ENCODE measurements around the gene INSC. TPM values are rescaled to one million over a fixed set of nuclear protein-coding genes. Genes with fewer than 3 reads are reported as not detected.

INSC gene
- total RNA-seq, 4 donors from 2014 or later, result not detected

- no peak overlapping the region for H3K4me3 ChIP-seq
- peaks cover 11 to 25% (median 19%) of the 10 kb centered on the region in 3 donors for H3K27me3 ChIP-seq
- no peaks in the 10 kb centered on the region for H3K36me3 ChIP-seq
- no peaks in the 10 kb centered on the region for H3K9me3 ChIP-seq
- DNase-seq (no peak), ATAC-seq (no peak)
- intact Hi-C loops (cut with DNase I; ENCODE audit: low total_unique reads) (no loop called here), in situ Hi-C loops (cut with MboI; ENCODE audit: low sequenced_read_pairs in 4 of 4) (no loop called here)
- H3K27ac ChIP-seq, result no peak overlapping the region
- TF ChIP-seq CTCF (IDR thresholded peaks at IDR 0.05 in 4 of 5, conservative IDR thresholded peaks at IDR 0.05 in 1 of 5) (no peak), POLR2A (IDR thresholded peaks at IDR 0.05) (no peak)
- H3K4me1 ChIP-seq, result no peaks in the 10 kb centered on the region
Observed at GRCh38 chr11:15115686-15116085, 963 bp downstream of the INSC start.

GRCh38 chr11:15117751-15118150, 3.0 kb downstream of the INSC start:
- Histone ChIP-seq H3K9me3 (no peaks in the 10 kb centered on the region), H3K4me3 (no peak overlapping the region), H3K36me3 (no peaks in the 10 kb centered on the region), H3K4me1 (no peaks in the 10 kb centered on the region), H3K27ac (no peak overlapping the region), H3K27me3 (peaks cover 11 to 25% (median 19%) of the 10 kb centered on the region in 3 donors)
- TF ChIP-seq CTCF (IDR thresholded peaks at IDR 0.05 in 4 of 5, conservative IDR thresholded peaks at IDR 0.05 in 1 of 5), result no peak
- no peak for TF ChIP-seq POLR2A (IDR thresholded peaks at IDR 0.05)
- ATAC-seq, result no peak
- in situ Hi-C loops (cut with MboI; ENCODE audit: low sequenced_read_pairs in 4 of 4), result no loop called here
- intact Hi-C loops (cut with DNase I; ENCODE audit: low total_unique reads), result no loop called here
- DNase-seq, result no peak

GRCh38 chr11:15118431-15118830, 3.7 kb downstream of the INSC start:
- Histone ChIP-seq H3K27ac (no peak overlapping the region), H3K27me3 (peaks cover 11 to 25% (median 19%) of the 10 kb centered on the region in 3 donors), H3K36me3 (no peaks in the 10 kb centered on the region), H3K9me3 (no peaks in the 10 kb centered on the region), H3K4me3 (no peak overlapping the region), H3K4me1 (no peaks in the 10 kb centered on the region)
- DNase-seq, result no peak
- in situ Hi-C loops (cut with MboI; ENCODE audit: low sequenced_read_pairs in 4 of 4) (no loop called here), intact Hi-C loops (cut with DNase I; ENCODE audit: low total_unique reads) (no loop called here)
- no peak for TF ChIP-seq POLR2A (IDR thresholded peaks at IDR 0.05)
- no peak for TF ChIP-seq CTCF (IDR thresholded peaks at IDR 0.05 in 4 of 5, conservative IDR thresholded peaks at IDR 0.05 in 1 of 5)
- ATAC-seq, result no peak

- no peaks in the 10 kb centered on the region for H3K36me3 ChIP-seq
- H3K4me1 ChIP-seq, result no peaks in the 10 kb centered on the region
- in situ Hi-C loops (cut with MboI; ENCODE audit: low sequenced_read_pairs in 4 of 4) (no loop called here), intact Hi-C loops (cut with DNase I; ENCODE audit: low total_unique reads) (no loop called here)
- H3K27ac ChIP-seq, result no peak overlapping the region
- ATAC-seq (no peak), DNase-seq (no peak)
- no peaks in the 10 kb centered on the region for H3K9me3 ChIP-seq
- no peak for TF ChIP-seq CTCF (IDR thresholded peaks at IDR 0.05 in 4 of 5, conservative IDR thresholded peaks at IDR 0.05 in 1 of 5)
- no peak for TF ChIP-seq POLR2A (IDR thresholded peaks at IDR 0.05)
- H3K27me3 ChIP-seq, result peaks cover 11 to 22% (median 19%) of the 10 kb centered on the region in 3 donors
- no peak overlapping the region for H3K4me3 ChIP-seq
Observed at GRCh38 chr11:15119352-15119751, 4.6 kb downstream of the INSC start.

GRCh38 chr11:15119826-15120225, 5.1 kb downstream of the INSC start:
- TF ChIP-seq POLR2A (IDR thresholded peaks at IDR 0.05) (no peak), CTCF (IDR thresholded peaks at IDR 0.05 in 4 of 5, conservative IDR thresholded peaks at IDR 0.05 in 1 of 5) (no peak)
- Histone ChIP-seq H3K36me3 (no peaks in the 10 kb centered on the region), H3K9me3 (no peaks in the 10 kb centered on the region), H3K4me3 (no peak overlapping the region), H3K4me1 (no peaks in the 10 kb centered on the region), H3K27me3 (peaks cover 11 to 19% (median 17%) of the 10 kb centered on the region in 3 donors), H3K27ac (no peak overlapping the region)
- intact Hi-C loops (cut with DNase I; ENCODE audit: low total_unique reads) (no loop called here), in situ Hi-C loops (cut with MboI; ENCODE audit: low sequenced_read_pairs in 4 of 4) (no loop called here)
- ATAC-seq, result no peak
- DNase-seq, result no peak
